Measurements from ENCODE around the gene PXN.
"Not testable (repeated sequence)": the region's sequence is repeated elsewhere in the genome, so short reads cannot be mapped to it uniquely, and the experiment has no call there.

PXN gene

DNA sequence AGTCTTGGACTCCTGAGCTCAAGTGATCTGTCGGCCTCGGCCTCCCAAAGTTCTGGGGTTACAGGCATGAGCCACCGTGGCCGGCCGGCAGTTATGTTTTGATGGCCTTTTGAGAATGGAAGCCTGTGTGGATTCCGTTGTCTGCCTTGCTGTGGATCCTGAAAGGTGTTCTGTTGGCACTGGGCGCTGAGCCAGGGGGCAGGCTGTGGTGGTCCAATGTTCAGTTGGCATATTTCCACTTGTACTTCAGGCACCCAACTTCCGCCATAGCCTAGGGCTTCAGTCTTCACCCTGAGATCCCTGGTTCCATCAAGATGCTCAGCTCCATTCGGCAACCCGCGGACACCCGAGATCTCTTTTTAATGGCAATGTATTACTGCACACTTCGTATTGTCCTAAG is 58.3 kb downstream of the PXN start:
- DNase-seq (ENCODE audit: extremely low read depth, low read depth) = no peak
- TF ChIP-seq, protein P1, sequence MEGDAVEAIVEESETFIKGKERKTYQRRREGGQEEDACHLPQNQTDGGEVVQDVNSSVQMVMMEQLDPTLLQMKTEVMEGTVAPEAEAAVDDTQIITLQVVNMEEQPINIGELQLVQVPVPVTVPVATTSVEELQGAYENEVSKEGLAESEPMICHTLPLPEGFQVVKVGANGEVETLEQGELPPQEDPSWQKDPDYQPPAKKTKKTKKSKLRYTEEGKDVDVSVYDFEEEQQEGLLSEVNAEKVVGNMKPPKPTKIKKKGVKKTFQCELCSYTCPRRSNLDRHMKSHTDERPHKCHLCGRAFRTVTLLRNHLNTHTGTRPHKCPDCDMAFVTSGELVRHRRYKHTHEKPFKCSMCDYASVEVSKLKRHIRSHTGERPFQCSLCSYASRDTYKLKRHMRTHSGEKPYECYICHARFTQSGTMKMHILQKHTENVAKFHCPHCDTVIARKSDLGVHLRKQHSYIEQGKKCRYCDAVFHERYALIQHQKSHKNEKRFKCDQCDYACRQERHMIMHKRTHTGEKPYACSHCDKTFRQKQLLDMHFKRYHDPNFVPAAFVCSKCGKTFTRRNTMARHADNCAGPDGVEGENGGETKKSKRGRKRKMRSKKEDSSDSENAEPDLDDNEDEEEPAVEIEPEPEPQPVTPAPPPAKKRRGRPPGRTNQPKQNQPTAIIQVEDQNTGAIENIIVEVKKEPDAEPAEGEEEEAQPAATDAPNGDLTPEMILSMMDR (IDR thresholded peaks at IDR 0.05; ENCODE audit: low read depth, low read length) = no peak

DNA sequence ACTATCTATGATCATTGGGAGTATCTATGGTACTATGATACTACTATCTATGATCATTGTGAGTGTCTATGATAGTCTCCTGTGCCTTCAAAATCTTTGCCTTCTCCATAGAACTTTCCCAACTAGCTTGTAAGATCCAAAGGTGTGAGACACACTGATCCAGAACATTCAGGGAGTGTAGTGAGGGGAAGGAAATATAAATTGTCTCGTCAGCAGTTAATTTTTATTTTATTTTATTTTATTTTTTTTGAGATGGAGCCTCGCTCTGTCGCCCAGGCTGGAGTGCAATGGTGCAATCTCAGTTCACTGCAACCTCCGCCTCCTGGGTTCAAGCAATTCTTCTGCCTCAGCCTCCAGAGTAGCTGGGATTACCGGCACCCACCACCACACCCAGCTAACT is 58.7 kb downstream of the PXN start:
- DNase-seq (ENCODE audit: extremely low read depth, low read depth) = not testable (repeated sequence)

DNA sequence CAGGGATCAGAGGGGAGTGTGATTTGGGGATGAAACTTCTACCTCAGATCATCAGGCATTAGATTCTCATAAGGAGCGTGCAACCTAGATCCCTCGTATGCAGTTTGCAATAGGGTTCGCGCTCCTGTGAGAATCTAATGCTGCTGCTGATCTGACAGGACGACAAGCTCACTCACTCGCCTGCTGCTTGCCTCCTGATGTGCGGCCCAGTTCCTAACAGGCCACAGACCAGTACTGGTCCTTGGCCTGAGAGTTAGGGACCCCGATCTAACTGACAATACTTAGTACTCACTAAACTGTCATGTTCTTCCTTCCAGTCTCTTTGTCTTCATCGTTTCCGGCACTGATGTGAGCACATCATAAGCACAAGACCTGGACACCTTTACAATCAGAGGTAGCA is 59.3 kb downstream of the PXN start:
- TF ChIP-seq, protein P1 (IDR thresholded peaks at IDR 0.05; ENCODE audit: low read depth, low read length) = no peak
- DNase-seq (ENCODE audit: extremely low read depth, low read depth) = no peak

DNA sequence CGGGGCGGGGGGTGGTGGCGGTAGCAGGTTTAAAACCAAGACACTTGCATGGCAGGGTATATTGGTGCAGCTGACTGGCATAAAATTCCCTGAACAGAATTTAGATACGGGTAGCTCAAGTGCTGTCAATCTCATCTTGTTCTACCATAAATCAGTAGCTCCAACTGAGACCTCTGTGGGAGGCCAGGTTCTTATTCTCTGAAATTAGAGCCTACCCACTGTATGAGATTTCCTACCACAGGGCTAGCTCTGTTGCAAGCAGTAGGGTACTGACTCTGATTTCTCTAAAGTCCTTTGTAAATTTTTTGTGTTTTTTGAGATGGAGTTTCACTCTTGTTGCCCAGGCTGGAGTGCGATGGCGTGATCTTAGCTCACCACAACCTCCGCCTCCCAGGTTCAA is 61.4 kb downstream of the PXN start:
- DNase-seq (ENCODE audit: extremely low read depth, low read depth) = no peak
- TF ChIP-seq, protein P1 (IDR thresholded peaks at IDR 0.05; ENCODE audit: low read depth, low read length) = no peak

DNA sequence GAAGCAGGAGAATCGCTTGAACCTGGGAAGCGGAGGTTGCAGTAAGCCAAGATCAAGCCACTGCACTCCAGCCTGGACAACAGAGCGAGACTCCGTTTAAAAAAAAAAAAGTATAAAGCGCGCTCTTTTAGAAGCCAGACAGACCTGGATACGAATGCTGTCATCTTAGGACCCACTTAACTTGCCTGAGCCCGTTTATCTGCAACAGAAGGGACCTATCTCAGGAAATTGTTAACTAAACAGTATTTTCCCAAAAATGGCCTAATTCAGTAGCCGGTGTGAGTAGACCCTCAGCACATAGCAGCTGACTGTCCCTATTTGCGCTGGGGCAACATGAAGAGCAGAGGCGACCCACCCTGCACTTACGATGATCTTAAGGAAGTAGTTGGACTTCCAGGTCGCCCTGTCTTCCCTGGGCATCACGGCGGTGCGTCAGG is 65.1 kb downstream of the PXN start:
- TF ChIP-seq, protein P1 (IDR thresholded peaks at IDR 0.05; ENCODE audit: low read depth, low read length) = no peak
- DNase-seq (ENCODE audit: extremely low read depth, low read depth) = no peak

DNA sequence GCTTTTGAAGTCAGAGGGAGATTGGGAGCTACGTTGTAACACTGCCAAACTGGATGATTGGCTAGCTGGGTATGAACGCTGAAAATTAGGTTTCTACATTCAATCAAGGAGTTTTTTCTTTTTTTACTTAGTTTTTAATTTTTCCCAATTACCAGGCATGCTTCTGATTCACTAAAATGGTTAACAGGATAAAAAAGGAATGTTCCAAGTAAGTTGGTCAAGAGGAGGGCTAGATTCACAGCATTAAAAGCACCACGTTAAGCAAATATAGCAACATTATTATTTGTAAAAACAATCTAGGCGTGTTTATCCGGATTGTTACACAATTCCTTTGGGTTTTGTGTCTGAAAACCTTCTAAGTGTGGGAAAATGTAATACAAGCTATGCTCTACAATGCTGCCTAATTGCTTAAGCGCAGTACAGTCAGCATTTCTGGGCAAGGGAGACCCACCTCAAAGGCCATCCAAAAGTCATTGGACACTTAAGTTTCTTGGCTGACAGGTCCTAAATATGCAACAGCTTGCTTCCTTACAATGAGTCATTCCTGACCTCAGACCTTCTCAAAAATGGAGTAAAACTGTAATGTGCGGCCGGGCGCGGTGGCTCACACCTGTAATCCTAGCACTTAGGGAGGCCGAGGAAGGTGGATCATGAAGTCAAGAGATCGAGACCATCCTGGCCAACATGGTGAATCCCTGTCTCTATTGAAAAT is 65.8 kb downstream of the PXN start:
- TF ChIP-seq, protein P1 (IDR thresholded peaks at IDR 0.05; ENCODE audit: low read depth, low read length) = no peak
- DNase-seq (ENCODE audit: extremely low read depth, low read depth) = peak; percentile 91

DNA sequence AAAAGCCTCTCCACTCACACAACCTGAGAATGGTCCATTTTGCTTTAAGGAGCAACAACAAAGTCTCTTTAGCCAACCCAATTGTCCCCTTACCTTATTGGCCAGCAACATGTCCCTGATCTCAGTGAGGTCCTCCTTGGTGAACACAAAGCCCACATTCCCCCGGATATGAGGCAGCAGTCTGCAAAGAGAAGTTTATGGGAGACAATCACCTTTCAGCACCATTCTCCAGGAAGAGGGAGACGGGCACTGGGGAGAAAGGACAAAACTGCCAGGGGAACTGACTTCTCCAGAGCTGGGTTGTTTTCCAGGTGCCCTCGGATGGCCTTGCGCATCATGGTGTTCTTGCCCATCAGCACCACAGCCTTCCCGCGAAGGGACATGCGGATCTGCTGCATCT is 66.5 kb downstream of the PXN start:
- TF ChIP-seq, protein P1 (IDR thresholded peaks at IDR 0.05; ENCODE audit: low read depth, low read length) = no peak
- DNase-seq (ENCODE audit: extremely low read depth, low read depth) = no peak

DNA sequence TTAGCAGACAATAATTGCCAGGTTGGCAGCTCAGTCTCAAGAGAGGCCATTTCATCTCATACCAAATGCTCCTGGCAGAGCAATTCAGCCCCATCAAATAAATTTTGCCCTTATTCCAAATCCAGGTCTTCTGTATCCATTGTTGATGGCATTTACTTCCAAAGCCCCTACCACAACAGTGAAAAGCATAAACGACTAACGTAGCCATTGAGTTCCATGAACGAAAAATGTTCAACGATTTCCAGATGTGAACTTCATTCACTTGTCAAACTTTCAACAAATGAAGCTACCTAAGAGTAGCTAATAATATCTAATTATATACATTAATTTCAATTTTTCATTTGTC is 68.0 kb downstream of the PXN start:
- no peak for DNase-seq (ENCODE audit: extremely low read depth, low read depth)
- TF ChIP-seq, protein P1 (IDR thresholded peaks at IDR 0.05; ENCODE audit: low read depth, low read length) = no peak

DNA sequence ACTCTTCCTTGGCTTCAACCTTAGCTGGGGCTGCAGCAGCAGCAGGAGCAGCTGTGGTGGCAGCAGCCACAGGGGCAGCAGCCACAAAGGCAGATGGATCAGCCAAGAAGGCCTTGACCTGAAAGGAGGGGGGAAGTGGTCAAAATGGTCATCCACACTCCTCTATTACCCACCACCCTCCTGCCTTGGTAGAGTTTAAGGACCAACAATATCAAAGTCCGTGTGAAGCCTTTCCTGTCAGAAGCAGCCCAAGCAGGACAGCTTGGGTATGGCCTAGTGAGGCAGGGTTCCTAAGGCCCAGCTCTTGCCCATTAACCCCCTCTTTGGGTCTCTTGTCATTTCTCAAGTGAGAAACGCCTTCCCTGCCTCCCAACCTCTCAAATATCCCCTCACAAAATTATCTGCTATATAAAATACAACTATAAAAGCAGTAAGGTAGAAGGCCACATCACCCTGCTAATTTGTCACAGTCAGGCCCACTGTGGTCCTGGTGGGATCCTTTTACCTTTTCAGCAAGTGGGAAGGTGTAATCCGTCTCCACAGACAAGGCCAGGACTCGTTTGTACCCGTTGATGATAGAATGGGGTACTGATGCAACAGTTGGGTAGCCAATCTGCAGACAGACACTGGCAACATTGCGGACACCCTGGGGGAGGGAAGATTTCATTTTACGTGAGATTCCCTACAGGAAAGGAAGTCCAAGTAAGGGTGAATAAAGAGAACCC is 68.6 kb downstream of the PXN start:
- not testable (repeated sequence) for DNase-seq (ENCODE audit: extremely low read depth, low read depth)

Measured in AG09319 (cell line).